K562 (cell line): ENCODE results near the gene BICD1. TPM values are rescaled to one million over a fixed set of nuclear protein-coding genes. Genes with fewer than 3 reads are reported as not detected.

Experiments used
- ATF6 ChIP-seq: sonication (generic); formaldehyde crosslinking; IDR thresholded peaks from 2 replicates; pipeline ENCODE4 v1.4.0; 2020; ENCODE audit warnings: mild to moderate bottlenecking, missing genetic modification reagents
- BHLHE40 ChIP-seq: IDR thresholded peaks from 2 replicates; pipeline ENCODE4 v1.6.1; 2011; ENCODE audit warnings: low read length, improper control_type of control experiment
- ESRRA ChIP-seq: fragments of 450-650 bp; IDR thresholded peaks from 2 replicates; pipeline ENCODE4 v1.6.1; 2014; ENCODE audit warnings: low read depth, mild to moderate bottlenecking, moderate library complexity, borderline replicate concordance
- FOXP1 ChIP-seq: sonication (generic); formaldehyde crosslinking; IDR thresholded peaks from 2 replicates; pipeline ENCODE4 v1.8.0; 2022; ENCODE audit warnings: mild to moderate bottlenecking, missing genetic modification reagents
- GABPA ChIP-seq: fragments of 200-800 bp; sonication (Bioruptor generic); conservative IDR thresholded peaks from 2 replicates; pipeline ENCODE4 v1.6.1; 2016; ENCODE audit warnings: low read depth, missing genetic modification characterization, missing compliant biosample characterization
- KLF16 ChIP-seq: IDR thresholded peaks from 2 replicates; pipeline ENCODE4 v1.6.1; 2016; ENCODE audit warnings: antibody characterized with exemption
- LARP7 ChIP-seq: fragments of 450-650 bp; IDR thresholded peaks from 2 replicates; pipeline ENCODE4 v1.6.1; 2016
- MAFK ChIP-seq: IDR thresholded peaks from 2 replicates; pipeline ENCODE4 v1.6.1; 2011; ENCODE audit warnings: low read length, improper control_type of control experiment
- MAZ ChIP-seq, 2 experiments: fragments of 450-650 bp in 1 of 2; sonication (generic) in 1 of 2; formaldehyde crosslinking; IDR thresholded peaks in 1 of 2; conservative IDR thresholded peaks in 1 of 2; 2 replicates each; pipeline versions ENCODE4 v1.4.0 to v1.5.0; 2020; ENCODE audit warnings: mild to moderate bottlenecking in 1 of 2, missing genetic modification reagents in 1 of 2
- MBD2 ChIP-seq: sonication (generic); IDR thresholded peaks from 2 replicates; pipeline ENCODE4 v1.6.1; 2016; ENCODE audit warnings: low read depth, borderline replicate concordance
- NR2C2 ChIP-seq, 2 experiments: fragments of 200-800 bp in 1 of 2; sonication (Bioruptor generic) in 1 of 2; sonication (generic) in 1 of 2; formaldehyde crosslinking in 1 of 2; IDR thresholded peaks; 2 replicates each; pipeline versions ENCODE4 v1.6.1 to v1.8.0; 2016 to 2022; ENCODE audit warnings: mild to moderate bottlenecking in 1 of 2, missing compliant biosample characterization in 1 of 2, missing genetic modification characterization in 1 of 2, missing genetic modification reagents in 1 of 2
- PHF21A ChIP-seq: fragments of 450-650 bp; IDR thresholded peaks from 2 replicates; pipeline ENCODE4 v1.6.1; 2017; ENCODE audit warnings: low read depth, borderline replicate concordance
- SIRT6 ChIP-seq: IDR thresholded peaks from one replicate; pipeline ENCODE4 v1.6.1; 2012; ENCODE audit warnings: low read depth, mild to moderate bottlenecking, control low read depth, inconsistent platforms, low read length, moderate library complexity
- SMAD4 ChIP-seq: fragments of 250-450 bp; sonication (Bioruptor Pico); conservative IDR thresholded peaks from 2 replicates; pipeline ENCODE4 v1.8.0; 2021; ENCODE audit warnings: inconsistent platforms, mild to moderate bottlenecking, moderate library complexity
- SP1 ChIP-seq: sonication (generic); formaldehyde crosslinking; IDR thresholded peaks from 2 replicates; pipeline ENCODE4 v1.8.1; 2022; ENCODE audit warnings: mild to moderate bottlenecking, missing genetic modification reagents
- SRF ChIP-seq, 2 experiments: fragments of 250-450, 450-650 bp in 1 of 2; sonication (Bioruptor Pico) in 1 of 2; sonication (generic) in 1 of 2; formaldehyde crosslinking; IDR thresholded peaks; 2 replicates each; pipeline versions ENCODE4 v1.5.0 to v1.5.1; 2020 to 2022; ENCODE audit warnings: mild to moderate bottlenecking in 1 of 2, missing genetic modification reagents in 1 of 2
- TBL1XR1 ChIP-seq, 2 experiments: IDR thresholded peaks; 2 replicates each; pipeline ENCODE4 v1.6.1; 2012; ENCODE audit warnings: improper control_type of control experiment in 2 of 2, low read length in 2 of 2, mild to moderate bottlenecking in 1 of 2
- TEAD4 ChIP-seq, 2 experiments: sonication (generic) in 1 of 2; formaldehyde crosslinking in 1 of 2; IDR thresholded peaks; 2 replicates each; pipeline versions ENCODE4 v1.6.1 to v1.8.0; 2012 to 2022; ENCODE audit warnings: borderline replicate concordance in 1 of 2, inconsistent platforms in 1 of 2, low read length in 1 of 2, mild to moderate bottlenecking in 1 of 2, missing genetic modification reagents in 1 of 2
- ZBTB1 ChIP-seq: sonication (generic); formaldehyde crosslinking; IDR thresholded peaks from 2 replicates; pipeline ENCODE4 v1.8.1; 2023; ENCODE audit warnings: missing genetic modification reagents, low read depth, mild to moderate bottlenecking, borderline replicate concordance
- ZBTB7A ChIP-seq: IDR thresholded peaks from 2 replicates; pipeline ENCODE4 v1.6.1; 2011; ENCODE audit warnings: low read depth, mild to moderate bottlenecking, low read length, moderate library complexity, borderline replicate concordance; ENCODE audit not compliant: control insufficient read depth
- ZNF263 ChIP-seq: sonication (generic); formaldehyde crosslinking; IDR thresholded peaks from 2 replicates; pipeline ENCODE4 v1.8.0; 2022; ENCODE audit warnings: mild to moderate bottlenecking, missing genetic modification reagents, borderline replicate concordance
- ZNF551 ChIP-seq: fragments of 250-450 bp; sonication (Bioruptor Pico); IDR thresholded peaks from 2 replicates; pipeline ENCODE4 v1.5.0; 2021; ENCODE audit warnings: mild to moderate bottlenecking, moderate library complexity
- ZNF584 ChIP-seq: fragments of 200-800 bp; sonication (Bioruptor generic); IDR thresholded peaks from 2 replicates; pipeline ENCODE4 v1.6.1; 2016; ENCODE audit warnings: low read depth, mild to moderate bottlenecking, missing genetic modification characterization, missing compliant biosample characterization
- ZNF79 ChIP-seq: fragments of 250-450 bp; sonication (Bioruptor Pico); IDR thresholded peaks from 2 replicates; pipeline ENCODE4 v1.4.0; 2020; ENCODE audit warnings: low read depth, mild to moderate bottlenecking, moderate library complexity
- polyA plus RNA-seq, 8 experiments: library from polyadenylated mRNA; depleted of rRNA in 4 of 8; stranded (reverse) in 5 of 8; unstranded in 3 of 8; fragments of >200 nt; fragmentation: Nextera tagmentation in 2 of 8; fragmentation: Illumina TruSeq in 1 of 8; extraction: Ambion mirVana in 2 of 8; extraction: Trizol in 1 of 8; gene quantifications; 2 replicates each; pipeline versions ENCODE4 v1.2.1 to v1.2.3, GENCODE V29; 2011 to 2014; ENCODE audit warnings: inconsistent platforms in 1 of 8, missing spikeins in 1 of 8
- total RNA-seq, 7 experiments: library from RNA; depleted of rRNA in 6 of 7; stranded (reverse); fragments of >200 nt in 6 of 7; fragmentation: Illumina TruSeq in 2 of 7; extraction: Trizol in 2 of 7; gene quantifications; 2 replicates each; pipeline versions ENCODE4 v1.2.1 to v1.2.3, GENCODE V29; 2011 to 2021; ENCODE audit warnings: low replicate concordance in 1 of 7

BICD1 gene
- total and polyA plus RNA-seq, 9 of the 15 experiments (the other 6 are each of a cell fraction or from before 2014, with no cell fraction given): 3.5 to 21.1 (median 12.5) TPM

- no peak for TF ChIP-seq TEAD4 (IDR thresholded peaks at IDR 0.05; ENCODE audit: low read length)
- 0 out of 2 replicates have a peak, but pooled peaks have one; percentile 56 for TF ChIP-seq TEAD4 (CRISPR knock-in tag; IDR thresholded peaks at IDR 0.05; ENCODE audit: borderline replicate concordance)
- TF ChIP-seq ZNF551: no peak
- peak; percentile 73; the same call in 1 of the 2 replicates for TF ChIP-seq ZNF263
- TF ChIP-seq KLF16: no peak
- TF ChIP-seq NR2C2 (CRISPR knock-in tag; IDR thresholded peaks at IDR 0.05): no peak
- 0 out of 2 replicates have a peak, but pooled peaks have one; percentile 27 for TF ChIP-seq NR2C2 (tag; IDR thresholded peaks at IDR 0.05)
- TF ChIP-seq ZBTB1 (CRISPR knock-in tag): peak; percentile 97
- no peak for TF ChIP-seq MAFK
- TF ChIP-seq FOXP1 (CRISPR knock-in tag): 0 out of 2 replicates have a peak, but pooled peaks have one; percentile 35
- peak; percentile 50; the same call in 1 of the 2 replicates for TF ChIP-seq GABPA (tag)
- 0 out of 4 replicates have a peak, but pooled peaks of 1 of the 2 experiments have one; percentile 23 for TF ChIP-seq SRF (CRISPR knock-in tag; IDR thresholded peaks at IDR 0.05)
- no peak for TF ChIP-seq ZNF584 (CRISPR knock-in tag)
- no peak for TF ChIP-seq ZNF79
- TF ChIP-seq TBL1XR1 (IDR thresholded peaks at IDR 0.05; ENCODE audit: low read length in 2 of 2): no peak
- peak; percentile 86 to 91 for TF ChIP-seq MAZ (CRISPR knock-in tag; conservative IDR thresholded peaks at IDR 0.05 in 1 of 2, IDR thresholded peaks at IDR 0.05 in 1 of 2)
- TF ChIP-seq PHF21A: no peak
- TF ChIP-seq BHLHE40: peak; percentile 5; the same call in 1 of the 2 replicates
- no peak for TF ChIP-seq SIRT6
- 0 out of 2 replicates have a peak, but pooled peaks have one; percentile 42 for TF ChIP-seq ATF6 (CRISPR knock-in tag)
- TF ChIP-seq SP1: peak; percentile 34; the same call in 1 of the 2 replicates
- TF ChIP-seq LARP7: no peak
- peak; percentile 33; the same call in 1 of the 2 replicates for TF ChIP-seq ESRRA
- peak; percentile 75; the same call in 1 of the 2 replicates for TF ChIP-seq ZBTB7A
- peak; percentile 85 for TF ChIP-seq SMAD4
- peak; percentile 35; the same call in 1 of the 2 replicates for TF ChIP-seq MBD2
Observed at GRCh38 chr12:32399370-32400113, 292.9 kb downstream of the BICD1 start, which contains the start of gene FGD4 (continued).
